SK-N-SH (cell line): ENCODE data around the gene TFAP2D. TPM values are rescaled to one million over a fixed set of nuclear protein-coding genes. Genes with fewer than 3 reads are reported as not detected.
A peak's percentile ranks its signal among the peaks of the same experiment; 100 is the strongest.

Source experiments
- CTCF ChIA-PET: fragments of 300-600, 350-600 bp; formaldehyde crosslinking; extraction: SDS; loops from one replicate; lab custom pipeline; 2021; lab: Yijun Ruan, JAX
- POLR2A ChIA-PET: fragments of 350-600 bp; sonication (Branson Sonifier 250); formaldehyde crosslinking; extraction: SDS; loops from one replicate; lab custom pipeline; 2020; ENCODE audit warnings: antibody characterized with exemption, inconsistent platforms; lab: Yijun Ruan, JAX
- DNase-seq: peaks from one replicate; pipeline ENCODE4 v3.0.0; 2012
- H2AFZ ChIP-seq: fragments of 200-600 bp; sonication (generic); 2 replicates; pipeline ENCODE4 v1.8.1; 2016; ENCODE audit warnings: antibody characterized with exemption, mild to moderate bottlenecking, low read depth
- H3F3A ChIP-seq: fragments of 200-600 bp; sonication (generic); replicated peaks from 2 replicates; pipeline ENCODE3; 2016; ENCODE audit warnings: antibody characterized with exemption, mild to moderate bottlenecking; ENCODE audit not compliant: insufficient read depth
- H3K27ac ChIP-seq, 2 experiments: fragments of 200-500 bp in 1 of 2; fragments of 200-600 bp in 1 of 2; sonication (Bioruptor generic) in 1 of 2; sonication (generic), shearing (Covaris generic) in 1 of 2; 2 replicates each; pipeline versions ENCODE4 v1.5.1 to v1.6.1; 2014 to 2016; ENCODE audit warnings: low read depth in 2 of 2, inconsistent platforms in 1 of 2, low read length in 1 of 2, mild to moderate bottlenecking in 1 of 2, mixed read lengths in 1 of 2
- H3K27me3 ChIP-seq: fragments of 200-600 bp; sonication (generic), shearing (Covaris generic); 2 replicates; pipeline ENCODE4 v1.6.1; 2016; ENCODE audit warnings: mixed run types; ENCODE audit not compliant: insufficient read depth
- H3K36me3 ChIP-seq, 2 experiments: fragments of 200-500 bp in 1 of 2; fragments of 200-600 bp in 1 of 2; sonication (Bioruptor generic) in 1 of 2; sonication (generic) in 1 of 2; replicated peaks in 1 of 2; 2 replicates each; pipeline versions ENCODE3 to v1.5.1; 2014 to 2016; ENCODE audit warnings: low read length in 1 of 2, mild to moderate bottlenecking in 1 of 2; ENCODE audit not compliant: insufficient read depth in 2 of 2, control insufficient read depth in 1 of 2
- H3K4me1 ChIP-seq, 2 experiments: fragments of 200-500 bp in 1 of 2; fragments of 200-600 bp in 1 of 2; sonication (Bioruptor generic) in 1 of 2; sonication (generic), shearing (Covaris generic) in 1 of 2; 2 replicates each; pipeline versions ENCODE4 v1.5.1 to v1.6.1; 2014 to 2016; ENCODE audit warnings: low read depth in 1 of 2, low read length in 1 of 2, mixed run types in 1 of 2; ENCODE audit not compliant: insufficient read depth in 2 of 2, control insufficient read depth in 1 of 2
- H3K4me2 ChIP-seq: fragments of 200-600 bp; sonication (generic), shearing (Covaris generic); 2 replicates; pipeline ENCODE4 v1.6.1; 2017; ENCODE audit warnings: mixed run types
- H3K4me3 ChIP-seq, 2 experiments: fragments of 200-500 bp in 1 of 2; fragments of 200-600 bp in 1 of 2; sonication (Bioruptor generic) in 1 of 2; sonication (generic), shearing (Covaris generic) in 1 of 2; 2 replicates each; pipeline versions ENCODE4 v1.5.1 to v1.8.1; 2014 to 2016; ENCODE audit warnings: low read depth in 2 of 2, inconsistent platforms in 1 of 2, low read length in 1 of 2, mild to moderate bottlenecking in 1 of 2, mixed read lengths in 1 of 2, moderate library complexity in 1 of 2
- H3K79me2 ChIP-seq: fragments of 200-600 bp; sonication (generic); 2 replicates; pipeline ENCODE4 v1.8.1; 2017; ENCODE audit warnings: mild to moderate bottlenecking; ENCODE audit not compliant: insufficient read depth
- H3K9ac ChIP-seq: fragments of 200-600 bp; sonication (generic); 2 replicates; pipeline ENCODE4 v1.6.1; 2017; ENCODE audit warnings: mixed run types
- H3K9me2 ChIP-seq: fragments of 200-600 bp; sonication (generic); 2 replicates; pipeline ENCODE4 v1.6.1; 2017; ENCODE audit warnings: mixed run types
- H3K9me3 ChIP-seq: fragments of 200-600 bp; sonication (generic); 2 replicates; pipeline ENCODE4 v1.6.1; 2017; ENCODE audit warnings: mixed run types, mild to moderate bottlenecking, moderate library complexity
- H4K20me1 ChIP-seq: fragments of 200-600 bp; sonication (generic); 2 replicates; pipeline ENCODE4 v1.6.1; 2017; ENCODE audit warnings: mild to moderate bottlenecking, mixed run types; ENCODE audit not compliant: insufficient read depth
- CHD2 ChIP-seq: fragments of 150-350 bp; IDR thresholded peaks from 2 replicates; pipeline ENCODE4 v1.6.1; 2018; ENCODE audit warnings: low read length; ENCODE audit not compliant: partially characterized antibody
- CTCF ChIP-seq: fragments of 200-600 bp; sonication (generic); IDR thresholded peaks from 2 replicates; pipeline ENCODE4 v1.6.1; 2017; ENCODE audit warnings: antibody characterized with exemption, mild to moderate bottlenecking, moderate library complexity
- EP300 ChIP-seq, 2 experiments: IDR thresholded peaks; 2 replicates each; pipeline versions ENCODE4 v1.4.0 to v1.6.1; 2012; ENCODE audit warnings: borderline replicate concordance in 1 of 2, low read depth in 1 of 2, low read length in 1 of 2
- NFIC ChIP-seq: IDR thresholded peaks from 2 replicates; pipeline ENCODE4 v1.4.0; 2012; ENCODE audit warnings: borderline replicate concordance
- RAD21 ChIP-seq: IDR thresholded peaks from 2 replicates; pipeline ENCODE4 v1.6.1; 2012; ENCODE audit warnings: mild to moderate bottlenecking, low read length
- RXRA ChIP-seq: IDR thresholded peaks from 2 replicates; pipeline ENCODE4 v1.4.0; 2012; ENCODE audit warnings: low read depth, mild to moderate bottlenecking, borderline replicate concordance
- SIN3A ChIP-seq: IDR thresholded peaks from 2 replicates; pipeline ENCODE4 v1.6.1; 2012; ENCODE audit warnings: low read depth, mild to moderate bottlenecking, low read length, moderate library complexity, borderline replicate concordance
- SMC3 ChIP-seq: IDR thresholded peaks from 2 replicates; pipeline ENCODE4 v1.6.1; 2012; ENCODE audit warnings: low read depth, low read length, improper control_type of control experiment
- YY1 ChIP-seq: IDR thresholded peaks from 2 replicates; pipeline ENCODE4 v1.4.0; 2012; ENCODE audit warnings: low read depth, mild to moderate bottlenecking
- WGBS: methylation state at CpG from one replicate; pipeline ENCODE4 v1.1.6; 2017; ENCODE audit warnings: low lambda C conversion rate; 5-methylcytosine and 5-hydroxymethylcytosine counted together
- polyA plus RNA-seq, 3 experiments: library from polyadenylated mRNA; depleted of rRNA; stranded (reverse); fragments of >200 nt; gene quantifications; 2 replicates each; pipeline ENCODE4 v1.2.3, GENCODE V29; 2012

Gene TFAP2D
- polyA plus RNA-seq, 1 of the 3 experiments (the other 2 are of a cell fraction), result not detected

DNA sequence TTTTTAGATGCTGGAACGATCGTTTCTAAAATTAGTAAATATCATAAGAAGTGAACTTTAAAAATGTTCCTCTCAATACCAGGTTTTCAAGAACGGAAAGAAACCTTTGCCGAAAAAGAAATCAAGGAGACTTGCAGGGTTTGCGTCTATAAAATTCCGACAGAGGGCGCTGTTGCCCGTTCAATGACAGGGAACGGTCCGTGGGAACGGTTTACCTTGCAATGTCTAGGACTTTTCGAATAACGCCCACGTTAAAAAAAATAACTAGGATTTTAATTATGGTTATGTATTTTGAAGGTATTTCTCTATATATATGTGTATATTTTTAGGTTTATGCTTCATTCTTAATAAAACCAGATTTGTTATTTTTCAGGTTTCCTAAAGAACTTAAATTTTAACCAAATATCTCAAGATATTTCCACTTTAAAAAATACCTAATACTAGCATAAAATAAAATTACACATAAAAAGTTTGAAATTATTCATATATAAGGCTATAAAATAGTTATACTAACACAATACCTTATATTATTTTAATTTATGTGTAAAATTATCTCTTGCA, 102.9 kb downstream of the TFAP2D start:
- peak overlapping the region; percentile 63 for H3K4me3 ChIP-seq
- peak overlapping the region; percentile 78 for H2AFZ ChIP-seq
- under 1% methylated on average over 14 of the region's 14 CpGs for WGBS
- H3K4me1 ChIP-seq, result peaks cover 0 to 3% of the 10 kb centered on the region in 2 experiments; a peak in 1 of 4 replicates
- no peaks in the 10 kb centered on the region for H3K79me2 ChIP-seq
- no peaks in the 10 kb centered on the region for H3K9me3 ChIP-seq
- CTCF ChIA-PET, result interaction anchor here (0.6 to 2.6 kb wide), 26 partner anchors 13 to 1444 kb away, joined by 3 to 22 read pairs (median 3); no protein-coding TSS in a partner anchor
- H3K4me2 ChIP-seq, result peak overlapping the region; percentile 69; the same call in 1 of the 2 replicates
- POLR2A ChIA-PET, result interaction anchor here (0.7 to 3.2 kb wide), 3 partner anchors 14 to 1133 kb away, joined by 3 to 21 read pairs (median 5); no protein-coding TSS in a partner anchor
- no peaks in the 10 kb centered on the region; the same call in 1 of the 2 replicates for H4K20me1 ChIP-seq
- no peaks in the 10 kb centered on the region for H3K9me2 ChIP-seq
- peaks cover 38% of the 10 kb centered on the region for H3K27me3 ChIP-seq
- H3K9ac ChIP-seq, result peak overlapping the region; percentile 10; the same call in 1 of the 2 replicates
- TF ChIP-seq CHD2 (peak; percentile 40), YY1 (no peak), RAD21 (peak; percentile 96), CTCF (peak; percentile 93), SMC3 (peak; percentile 73), EP300 (IDR thresholded peaks at IDR 0.05; ENCODE audit: borderline replicate concordance in 1 of 2, low read depth in 1 of 2, low read length in 1 of 2) (no peak)
- no peaks in the 10 kb centered on the region for H3F3A ChIP-seq
- H3K36me3 ChIP-seq, result no peaks in the 10 kb centered on the region
- peak overlapping the region in 1 of 2 experiments; percentile 99; a peak in 2 of 4 replicates for H3K27ac ChIP-seq
- DNase-seq, result peak; percentile 63

GRCh38 chr6:50816947-50817645, 103.8 kb downstream of the TFAP2D start:
- 12% methylated on average over 15 of the region's 15 CpGs for WGBS
- H2AFZ ChIP-seq, result 0 out of 2 replicates have a peak overlapping the region, but pooled peaks have one; percentile 13
- POLR2A ChIA-PET, result interaction anchor here (0.7 to 3.6 kb wide), 10 partner anchors 13 to 1193 kb away, joined by 3 to 21 read pairs (median 5); no protein-coding TSS in a partner anchor

More at GRCh38 chr6:50816947-50817645, 103.8 kb downstream of the TFAP2D start:
- no peak overlapping the region for H3K9ac ChIP-seq
- H3K4me1 ChIP-seq, result peaks cover 0 to 3% of the 10 kb centered on the region in 2 experiments; a peak in 1 of 4 replicates
- no peak overlapping the region for H3K4me2 ChIP-seq
- H3K36me3 ChIP-seq, result no peaks in the 10 kb centered on the region
- peak; percentile 46 for DNase-seq
- H3F3A ChIP-seq, result no peaks in the 10 kb centered on the region
- TF ChIP-seq RXRA (no peak), SIN3A (no peak), NFIC (no peak)
- no peaks in the 10 kb centered on the region; the same call in 1 of the 2 replicates for H4K20me1 ChIP-seq
- no peaks in the 10 kb centered on the region for H3K9me2 ChIP-seq
- H3K27ac ChIP-seq, result peak overlapping the region in 1 of 2 experiments; percentile 99; a peak in 2 of 4 replicates
- H3K9me3 ChIP-seq, result no peaks in the 10 kb centered on the region
- CTCF ChIA-PET, result interaction anchor here (0.7 to 2.6 kb wide), 10 partner anchors 29 to 1232 kb away, joined by 3 to 22 read pairs (median 4); no protein-coding TSS in a partner anchor
- H3K79me2 ChIP-seq, result no peaks in the 10 kb centered on the region
- H3K4me3 ChIP-seq, result peak overlapping the region in 1 of 2 experiments; percentile 47; a peak in 2 of 4 replicates
- H3K27me3 ChIP-seq, result peaks cover 47% of the 10 kb centered on the region
